Heart right ventricle (tissue), 16 donors: ENCODE results near the gene TRAPPC1. TPM values are rescaled to one million over a fixed set of nuclear protein-coding genes. Genes with fewer than 3 reads are reported as not detected.

Experiments
- ATAC-seq, 8 donors: fragments of 200-7000 bp; cut with Tn5 transposase; one replicate each; pipeline ENCODE4 v1.9.1; 2020; ENCODE audit warnings: mild to moderate bottlenecking in 8 of 8, moderate library complexity in 8 of 8, moderate number of reproducible peaks in 1 of 8
- DNase-seq, 2 donors: peaks; one replicate each; pipeline ENCODE4 v3.0.0-alpha.2; 2020
- H3K27ac ChIP-seq, 10 donors: fragments of 200-600 bp; sonication (generic) in 2 of 10; one replicate each; pipeline versions ENCODE4 v1.5.0 to v1.8.0; 2020 to 2022; ENCODE audit warnings: mild to moderate bottlenecking in 3 of 10
- H3K27me3 ChIP-seq, 7 donors: fragments of 200-600 bp; one replicate each; pipeline ENCODE4 v1.8.0; 2021 to 2022; ENCODE audit warnings: mild to moderate bottlenecking in 2 of 7
- H3K36me3 ChIP-seq, 9 donors: fragments of 200-600 bp; sonication (generic) in 1 of 9; one replicate each; pipeline versions ENCODE4 v1.5.0 to v1.8.0; 2020 to 2022; ENCODE audit warnings: mild to moderate bottlenecking in 2 of 9
- H3K4me1 ChIP-seq, 9 donors: fragments of 200-600 bp; sonication (generic) in 1 of 9; one replicate each; pipeline versions ENCODE4 v1.5.0 to v1.8.0; 2020 to 2022; ENCODE audit warnings: mild to moderate bottlenecking in 4 of 9
- H3K4me3 ChIP-seq, 10 donors: fragments of 200-600 bp; sonication (generic) in 2 of 10; one replicate each; pipeline versions ENCODE4 v1.5.0 to v1.8.0; 2020 to 2022; ENCODE audit warnings: mild to moderate bottlenecking in 7 of 10, moderate library complexity in 2 of 10
- H3K9me3 ChIP-seq, 11 donors: fragments of 200-600 bp in 10 of 11; sonication (generic) in 2 of 11; one replicate each; pipeline versions ENCODE4 v1.5.0 to v1.8.0; 2013 to 2022; ENCODE audit warnings: mild to moderate bottlenecking in 2 of 11, control low read depth in 1 of 11, moderate library complexity in 1 of 11
- CTCF ChIP-seq, 9 donors: fragments of 200-600 bp; sonication (generic) in 2 of 9; IDR thresholded peaks; one replicate each; pipeline versions ENCODE4 v1.5.0 to v1.8.0; 2021 to 2022; ENCODE audit warnings: antibody characterized with exemption in 9 of 9, mild to moderate bottlenecking in 5 of 9, moderate library complexity in 1 of 9
- WGBS, 2 donors: extraction: QIAGEN DNeasy Blood & Tissue Kit; methylation state at CpG; one replicate each; pipeline ENCODE4 v1.1.7; 2013; ENCODE audit warnings: inconsistent platforms in 1 of 2; 5-methylcytosine and 5-hydroxymethylcytosine counted together
- intact Hi-C, 10 donors: fragments of 100-400 bp; cut with DNase I; formaldehyde crosslinking; loops; one replicate each; pipeline versions ENCODE4 v1.11.1 to v1.14.2; 2022
- long read RNA-seq, 3 donors: library from polyadenylated mRNA; unstranded; transcript quantifications; one replicate each; pipeline ENCODE4 v2.0.0, GENCODE V29; 2020 to 2021
- polyA plus RNA-seq, 2 donors: library from polyadenylated mRNA; stranded (reverse); fragments of 200-250 nt; gene quantifications; one replicate each; pipeline ENCODE4 v1.2.3, GENCODE V29; 2013
- total RNA-seq, 10 donors: library from RNA; stranded (reverse); fragmentation: NEBNext Ultra II Directional in 3 of 10; extraction: Animal tissue kit (Norgen Biotek cat#: 25700) in 3 of 10; gene quantifications; one replicate each; pipeline versions ENCODE4 v1.2.1 to v1.2.4, GENCODE V29; 2021 to 2023
- donor health status: Arrhythmogenic right ventricular cardiomyopathy.
- donor health status: ischemic (EF 13 %, LVEDD 7.1; RV severe dilation, severe dysfunction).
- donor health status: healthy with polysubstance abuse.
- donor health status: DM: no; HTN: yes; CAD: no.
- donor health status: DM: no; HTN: no; CAD: no.
- donor health status: ischemic (EF 25% LVEDD 6.9; RV normal size, moderate dysfunction).
- donor health status: ischemic (EF 25% LVEDD 5.7; RV mildly dilated, moderate dysfunction).
- donor health status: healthy.
- donor health status: DM: yes; HTN: yes; CAD: no.
- donor health status: Ischemic cardiomyopathy.
- donor health status: ischemic (EF 35%, LVEDD 5.7; RV mildly dilated, moderate dysfunction).
- donor health status: nonischemic (EF 11% LVEDD 7.7; RV severe dilation, severe dysfunction).
- donor health status: DM: yes; HTN: yes; CAD: no.
- donor health status: PGD.
- donor health status: ischemic (EF 29% LVEDD 5.4; RV normal size, mild dysfunction).
- donor health status: nonischemic (EF 23%, LVEDD 6.1; RV moderate dilation, normal function).

TRAPPC1 gene, protein sequence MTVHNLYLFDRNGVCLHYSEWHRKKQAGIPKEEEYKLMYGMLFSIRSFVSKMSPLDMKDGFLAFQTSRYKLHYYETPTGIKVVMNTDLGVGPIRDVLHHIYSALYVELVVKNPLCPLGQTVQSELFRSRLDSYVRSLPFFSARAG
- total RNA-seq (100 to 1,000 TPM; 104 to 166 (median 121) TPM), polyA plus RNA-seq (100 to 1,000 TPM; 136 to 138 TPM)
- long read RNA-seq, donor 1, transcript TRAPPC1-201 (4 exons, 811 nt) = major isoform, 15 of 19 reads
- long read RNA-seq, donor 1, partial matches to known transcripts = 0 of 19 reads
- long read RNA-seq, donor 1, other reads (novel, unspliced or antisense) = 3 of 19 reads
- long read RNA-seq, donor 2, transcript TRAPPC1-201 (4 exons, 811 nt) = major isoform, 26 of 35 reads
- long read RNA-seq, donor 2, transcript TRAPPC1-202 (5 exons, 759 nt) = minor isoform, 5 of 35 reads
- long read RNA-seq, donor 2, partial matches to known transcripts = 0 of 35 reads
- long read RNA-seq, donor 2, other reads (novel, unspliced or antisense) = 4 of 35 reads
- long read RNA-seq, donor 3, transcript TRAPPC1-201 (4 exons, 811 nt) = major isoform, 8 of 8 reads
- long read RNA-seq, donor 3, partial matches to known transcripts = 0 of 8 reads
- long read RNA-seq, donor 3, other reads (novel, unspliced or antisense) = 0 of 8 reads

DNA sequence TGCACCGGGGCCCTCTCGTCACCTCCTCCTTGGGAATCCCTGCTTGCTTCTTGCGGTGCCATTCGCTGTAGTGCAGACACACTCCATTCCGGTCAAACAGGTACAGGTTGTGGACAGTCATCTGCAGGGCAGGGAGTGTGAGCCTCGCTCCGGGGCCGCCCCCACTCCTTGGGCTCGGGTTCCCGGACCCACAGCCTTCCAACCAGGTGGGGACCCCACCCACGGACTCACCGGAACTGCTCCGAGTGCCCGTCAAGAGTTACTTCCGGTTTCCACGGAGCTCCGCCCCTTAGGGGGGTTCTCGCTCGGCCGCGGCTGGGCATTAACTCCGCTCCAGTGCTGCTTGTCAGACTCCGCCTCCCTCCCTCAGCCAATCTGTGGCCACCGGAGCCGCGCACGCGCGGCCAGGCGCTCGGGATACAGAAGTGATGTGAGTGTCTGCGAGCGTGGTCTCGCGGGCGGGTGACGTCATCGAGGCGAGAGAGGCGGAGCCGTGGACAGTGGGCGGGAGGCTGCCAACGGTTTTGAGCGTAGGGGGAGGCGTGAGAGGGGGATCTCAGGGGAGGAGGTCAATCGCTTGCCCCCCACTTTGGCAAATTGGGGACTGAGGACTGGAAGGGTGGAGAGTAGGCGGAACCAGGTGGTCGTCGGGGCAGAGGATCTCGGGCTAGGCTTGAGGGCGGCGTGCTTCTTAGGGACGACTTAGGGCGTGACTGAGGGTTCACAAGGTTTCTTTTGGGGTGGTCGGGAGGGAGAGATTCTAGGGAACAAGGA, at the start of gene TRAPPC1, which contains the start of gene CNTROB:
Gene TRAPPC1, minus strand, starts transcription at position 238 of the 774 bp plus-strand sequence. Its CDS starts 117 bp downstream, at position 121.
Gene CNTROB, plus strand, starts transcription at position 498 of the 774 bp plus-strand sequence. CDS start 874 bp downstream, outside the sequence.
- WGBS, 2 donors = 0% methylated on average over 55 of the region's 55 CpGs
- Histone ChIP-seq H3K36me3 (peaks cover 0 to 42% (median 4%) of the 10 kb centered on the region in 9 donors), H3K27me3 (no peaks in the 10 kb centered on the region), H3K4me1 (peaks cover 2 to 36% (median 22%) of the 10 kb centered on the region in 9 donors), H3K4me3 (peak within 1 kb of the TSS; percentile 46 to 94 (median 77)), H3K9me3 (no peaks in the 10 kb centered on the region), H3K27ac (peak within 1 kb of the TSS in 9 of 10 donors; percentile 49 to 92 (median 79))
- DNase-seq (peak; percentile 99 to 100), ATAC-seq (peak; percentile 98 to 99 (median 99))
- no peak for TF ChIP-seq CTCF (IDR thresholded peaks at IDR 0.05)
- intact Hi-C loops = loop anchor here in 1 of 10 donors (5.0 kb wide), 1 partner anchor 45 kb away; the partner anchor contains the start of gene CHD3

DNA sequence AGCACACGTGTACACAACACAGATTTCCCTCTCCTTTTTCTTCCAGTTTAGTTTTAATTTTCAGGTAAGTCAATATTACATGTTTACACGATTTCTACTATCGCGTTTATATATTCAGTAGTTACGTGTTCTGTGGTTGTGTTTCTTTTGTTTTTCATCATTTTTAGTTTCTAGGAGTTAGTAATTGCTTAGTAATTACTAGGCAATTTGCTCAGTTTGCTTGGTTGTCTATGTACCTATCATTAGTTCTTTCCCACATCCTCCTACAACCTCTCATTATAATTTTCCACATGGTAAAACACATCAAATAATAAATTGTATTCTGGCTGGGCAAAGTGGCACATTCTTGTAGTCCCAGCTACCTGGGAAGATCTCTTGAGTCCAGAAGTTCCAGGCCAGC, 46.1 kb upstream of the TRAPPC1 start:
- 91 to 95% methylated on average over 5 of the region's 5 CpGs for WGBS, 2 donors
- ATAC-seq = no peak
- Histone ChIP-seq H3K4me1 (peaks cover 0 to 7% (median 0%) of the 10 kb centered on the region in 9 donors), H3K9me3 (peaks cover 0 to 21% (median 8%) of the 10 kb centered on the region in 11 donors), H3K27ac (no peak overlapping the region), H3K4me3 (no peak overlapping the region), H3K36me3 (no peaks in the 10 kb centered on the region), H3K27me3 (peaks cover 0 to 22% (median 4%) of the 10 kb centered on the region in 7 donors)
- intact Hi-C loops = loop anchor here in 1 of 10 donors (5.0 kb wide), 1 partner anchor 116 kb away; no protein-coding TSS in a partner anchor
- DNase-seq = no peak
- TF ChIP-seq CTCF (IDR thresholded peaks at IDR 0.05) = no peak

GRCh38 chr17:7977039-7977438, 45.3 kb upstream of the TRAPPC1 start:
- peaks cover 0 to 21% (median 8%) of the 10 kb centered on the region in 11 donors for H3K9me3 ChIP-seq
- H3K27me3 ChIP-seq = peaks cover 0 to 14% (median under 1%) of the 10 kb centered on the region in 7 donors
- no peak for TF ChIP-seq CTCF (IDR thresholded peaks at IDR 0.05)
- H3K4me3 ChIP-seq = no peak overlapping the region
- H3K4me1 ChIP-seq = peaks cover 0 to 2% (median 0%) of the 10 kb centered on the region in 9 donors
- intact Hi-C loops = loop anchor here in 1 of 10 donors (5.0 kb wide), 1 partner anchor 115 kb away; no protein-coding TSS in a partner anchor
- no peak for ATAC-seq
- no peaks in the 10 kb centered on the region for H3K36me3 ChIP-seq
- WGBS, 2 donors = 90 to 93% methylated on average over 4 of the region's 4 CpGs
- DNase-seq = no peak
- no peak overlapping the region for H3K27ac ChIP-seq
